Prostate gland (tissue), 2 donors: ENCODE measurements around the gene PIEZO2.

Source experiments
- CTCF ChIP-seq, 4 experiments: fragments of 200-600 bp in 2 of 4; fragments of 450-650 bp in 2 of 4; sonication (generic) in 2 of 4; IDR thresholded peaks; 1 replicate in 3 of 4; 2 replicates in 1 of 4; pipeline ENCODE4 v1.5.1; 2016 to 2019; ENCODE audit warnings: antibody characterized with exemption in 4 of 4, mild to moderate bottlenecking in 2 of 4, moderate library complexity in 2 of 4
- POLR2A ChIP-seq: fragments of 450-650 bp; IDR thresholded peaks from one replicate; pipeline ENCODE4 v1.6.1; 2016; ENCODE audit warnings: antibody characterized with exemption, mild to moderate bottlenecking

GRCh38 chr18:10899481-10899880 lies 249.9 kb downstream of the PIEZO2 start:
- TF ChIP-seq CTCF (IDR thresholded peaks at IDR 0.05) (no peak), POLR2A (no peak)
